Pons (tissue), 1 donor: ENCODE data around the gene PXMP2.

ENCODE experiments used
- DNase-seq: peaks from one replicate; pipeline ENCODE4 v3.0.0-alpha.2; 2016; ENCODE audit warnings: low spot score

PXMP2 gene

DNA sequence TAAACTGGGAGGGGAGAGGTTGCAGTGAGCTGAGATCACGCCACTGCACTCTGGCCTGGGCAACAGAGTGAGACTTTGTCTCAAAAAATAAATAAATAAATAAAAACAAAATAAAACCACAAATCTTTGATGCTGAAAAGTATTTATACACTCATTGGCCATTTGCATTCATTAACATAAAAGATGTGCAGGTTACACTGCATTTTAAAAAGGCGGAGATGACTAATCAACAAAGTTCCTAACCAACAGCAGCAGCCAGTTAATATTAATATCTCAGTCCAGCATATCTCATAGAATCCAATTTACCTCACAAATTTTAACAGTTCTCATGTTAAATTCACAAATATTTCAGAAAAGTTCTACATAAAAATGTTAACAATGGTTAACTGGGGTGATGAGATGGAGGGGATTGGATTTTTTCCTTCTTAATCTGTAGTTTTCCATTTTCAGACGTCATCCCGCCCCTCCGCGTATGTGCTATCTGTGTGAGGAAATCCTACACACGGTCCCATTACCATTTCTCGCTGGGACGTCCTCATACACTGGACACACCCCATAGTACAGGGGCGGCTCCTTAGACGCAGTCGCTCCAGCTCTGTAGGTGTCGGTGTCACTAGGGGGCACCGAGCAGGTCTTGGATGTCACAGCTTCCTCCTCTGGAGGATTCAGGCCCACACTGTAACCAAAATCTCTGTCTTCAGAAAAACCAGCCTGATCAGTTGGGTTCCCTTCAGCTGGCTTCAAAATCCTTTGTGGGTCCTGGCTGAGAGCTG, 67.0 kb downstream of the PXMP2 start:
- DNase-seq, result no peak
